ENCODE measurements around the gene CDA. TPM values are rescaled to one million over a fixed set of nuclear protein-coding genes. Genes with fewer than 3 reads are reported as not detected.

CDA gene
- total RNA-seq, 1 experiment from 2014 or later = not detected

GRCh38 chr1:20660363-20660762 is 71.5 kb downstream of the CDA start:
- no peak overlapping the region for H3K27ac ChIP-seq
- no peaks in the 10 kb centered on the region for H3K9me3 ChIP-seq (replicated peaks)
- peak overlapping the region; percentile 72 for H3K4me3 ChIP-seq
- DNase-seq (ENCODE audit: low read depth in 1 of 2, low spot score in 2 of 2) = no peak
- peaks cover 55% of the 10 kb centered on the region for H3K36me3 ChIP-seq
- peaks cover 14% of the 10 kb centered on the region for H3K4me1 ChIP-seq (replicated peaks)
- H3K27me3 ChIP-seq (replicated peaks) = no peaks in the 10 kb centered on the region

GRCh38 chr1:20660847-20661206 is 71.9 kb downstream of the CDA start:
- Histone ChIP-seq H3K9me3 (replicated peaks) (no peaks in the 10 kb centered on the region), H3K27me3 (replicated peaks) (no peaks in the 10 kb centered on the region), H3K4me3 (peak overlapping the region; percentile 72), H3K4me1 (replicated peaks) (peaks cover 14% of the 10 kb centered on the region), H3K27ac (no peak overlapping the region), H3K36me3 (peaks cover 50% of the 10 kb centered on the region)
- DNase-seq (ENCODE audit: low read depth in 1 of 2, low spot score in 2 of 2) = peak in 1 of 2 experiments; percentile 14

GRCh38 chr1:20661207-20662109 is 72.6 kb downstream of the CDA start, which contains the start of gene DDOST:
Gene DDOST, minus strand, starts transcription at chr1:20661369. Its CDS starts 19 bp downstream, at chr1:20661350.
- Histone ChIP-seq H3K36me3 (peaks cover 44% of the 10 kb centered on the region), H3K4me1 (replicated peaks) (peaks cover 14% of the 10 kb centered on the region), H3K9me3 (replicated peaks) (no peaks in the 10 kb centered on the region), H3K27ac (peak within 1 kb of the TSS; percentile 41), H3K4me3 (peak within 1 kb of the TSS; percentile 72), H3K27me3 (replicated peaks) (no peaks in the 10 kb centered on the region)
- DNase-seq (ENCODE audit: low read depth in 1 of 2, low spot score in 2 of 2) = peak; percentile 94 to 98

- Histone ChIP-seq H3K4me3 (peak overlapping the region; percentile 72), H3K27ac (peak overlapping the region; percentile 41; the same call in 1 of the 2 replicates), H3K27me3 (replicated peaks) (no peaks in the 10 kb centered on the region), H3K9me3 (replicated peaks) (no peaks in the 10 kb centered on the region), H3K36me3 (peaks cover 38% of the 10 kb centered on the region), H3K4me1 (replicated peaks) (peaks cover 14% of the 10 kb centered on the region)
- no peak for DNase-seq (ENCODE audit: low read depth in 1 of 2, low spot score in 2 of 2)
Observed at GRCh38 chr1:20662110-20662475, 73.2 kb downstream of the CDA start.

- no peaks in the 10 kb centered on the region for H3K27me3 ChIP-seq (replicated peaks)
- no peak overlapping the region for H3K4me3 ChIP-seq
- no peak for DNase-seq (ENCODE audit: low read depth in 1 of 2, low spot score in 2 of 2)
- H3K4me1 ChIP-seq (replicated peaks) = peaks cover 14% of the 10 kb centered on the region
- H3K27ac ChIP-seq = no peak overlapping the region
- H3K36me3 ChIP-seq = peaks cover 25% of the 10 kb centered on the region
- no peaks in the 10 kb centered on the region for H3K9me3 ChIP-seq (replicated peaks)
Observed at GRCh38 chr1:20663365-20663764, 74.5 kb downstream of the CDA start.

GRCh38 chr1:20663969-20664715 is 75.2 kb downstream of the CDA start:
- Histone ChIP-seq H3K27me3 (replicated peaks) (no peaks in the 10 kb centered on the region), H3K4me3 (no peak overlapping the region), H3K9me3 (replicated peaks) (no peaks in the 10 kb centered on the region), H3K4me1 (replicated peaks) (peaks cover 14% of the 10 kb centered on the region), H3K36me3 (peaks cover 20% of the 10 kb centered on the region), H3K27ac (no peak overlapping the region)
- DNase-seq (ENCODE audit: low read depth in 1 of 2, low spot score in 2 of 2) = no peak

- no peaks in the 10 kb centered on the region for H3K27me3 ChIP-seq (replicated peaks)
- H3K4me3 ChIP-seq = no peak overlapping the region
- peaks cover 4% of the 10 kb centered on the region for H3K36me3 ChIP-seq
- DNase-seq (ENCODE audit: low read depth in 1 of 2, low spot score in 2 of 2) = no peak
- H3K9me3 ChIP-seq (replicated peaks) = no peaks in the 10 kb centered on the region
- no peak overlapping the region for H3K27ac ChIP-seq
- peaks cover 8% of the 10 kb centered on the region for H3K4me1 ChIP-seq (replicated peaks)
Observed at GRCh38 chr1:20665726-20666125, 76.8 kb downstream of the CDA start.

GRCh38 chr1:20666146-20666545 is 77.2 kb downstream of the CDA start:
- Histone ChIP-seq H3K9me3 (replicated peaks) (no peaks in the 10 kb centered on the region), H3K4me1 (replicated peaks) (peaks cover 8% of the 10 kb centered on the region)

GRCh38 chr1:20666804-20667203 is 77.9 kb downstream of the CDA start:
- H3K27ac ChIP-seq = no peak overlapping the region
- no peaks in the 10 kb centered on the region for H3K27me3 ChIP-seq (replicated peaks)
- no peak for DNase-seq (ENCODE audit: low read depth in 1 of 2, low spot score in 2 of 2)
- H3K4me3 ChIP-seq = no peak overlapping the region
- peaks cover 7% of the 10 kb centered on the region for H3K4me1 ChIP-seq (replicated peaks)
- H3K36me3 ChIP-seq = no peaks in the 10 kb centered on the region
- H3K9me3 ChIP-seq (replicated peaks) = no peaks in the 10 kb centered on the region

More at GRCh38 chr1:20666146-20666545, 77.2 kb downstream of the CDA start:
- Histone ChIP-seq H3K36me3 (peaks cover under 1% of the 10 kb centered on the region), H3K4me3 (no peak overlapping the region), H3K27me3 (replicated peaks) (no peaks in the 10 kb centered on the region), H3K27ac (no peak overlapping the region)
- no peak for DNase-seq (ENCODE audit: low read depth in 1 of 2, low spot score in 2 of 2)

Other genes with a start within 250 kb of the CDA start
- gene CAMK2N1, start 102.9 kb upstream of the CDA start, total RNA-seq (2014; rRNA removed; shearing (Covaris generic)) = 33.8 and 37.1 TPM in 2 replicates
- 25.4 and 42.2 TPM in 2 replicates for gene MUL1, start 80.9 kb upstream of the CDA start, total RNA-seq (2014; rRNA removed; shearing (Covaris generic))
- not detected in 2 replicates for gene FAM43B, start 36.5 kb upstream of the CDA start, total RNA-seq (2014; rRNA removed; shearing (Covaris generic))
- 48.0 and 55.0 TPM in 2 replicates for gene PINK1, start 44.4 kb downstream of the CDA start, total RNA-seq (2014; rRNA removed; shearing (Covaris generic))
- gene DDOST, start 72.3 kb downstream of the CDA start, total RNA-seq (2014; rRNA removed; shearing (Covaris generic)) = 249 and 352 TPM in 2 replicates
- 1.9 and 4.0 TPM in 2 replicates for gene KIF17, start 128.9 kb downstream of the CDA start, total RNA-seq (2014; rRNA removed; shearing (Covaris generic))
- 0.82 and 5.3 TPM in 2 replicates for gene SH2D5, start 143.6 kb downstream of the CDA start, total RNA-seq (2014; rRNA removed; shearing (Covaris generic))
- gene HP1BP3, start 198.2 kb downstream of the CDA start, total RNA-seq (2014; rRNA removed; shearing (Covaris generic)) = 160 and 201 TPM in 2 replicates

Data from SJSA1 (cell line).